ENCODE data around the gene PHYHD1.

Gene PHYHD1

GRCh38 chr9:128882677-128883603 is 37.8 kb upstream of the PHYHD1 start:
- Histone ChIP-seq H3K4ac (ENCODE audit: low read depth in 1 of 2, low read length in 2 of 2) (peak overlapping the region; percentile 64 to 79), H3K4me1 (ENCODE audit: control insufficient read depth, insufficient read depth, low read depth, low read length) (peaks cover 22% of the 10 kb centered on the region), H3K36me3 (ENCODE audit: control insufficient read depth in 1 of 2, insufficient read depth in 2 of 2, low read depth in 1 of 2, low read length in 2 of 2) (peaks cover 24 to 25% of the 10 kb centered on the region in 2 experiments), H3K9me3 (ENCODE audit: control insufficient read depth, low read length) (no peaks in the 10 kb centered on the region), H3K9ac (ENCODE audit: low read length) (peak overlapping the region; percentile 92), H3K14ac (ENCODE audit: low read length in 2 of 2) (peak overlapping the region in 1 of 2 experiments; percentile 94), H3K4me3 (ENCODE audit: insufficient read depth in 1 of 2, low read depth in 1 of 2, low read length in 2 of 2) (peak overlapping the region; percentile 79 to 97), H3K27me3 (ENCODE audit: control insufficient read depth in 1 of 2, insufficient read depth in 1 of 2, low read length in 2 of 2) (no peaks in the 10 kb centered on the region), H3K27ac (ENCODE audit: low read length, poor library complexity, severe bottlenecking) (peak overlapping the region; percentile 62), H4K91ac (ENCODE audit: low read length) (peak overlapping the region; percentile 57), H2BK15ac (ENCODE audit: low read depth, poor library complexity, severe bottlenecking) (peak overlapping the region; percentile 73), H2BK120ac (ENCODE audit: low read depth, low read length) (peak overlapping the region; percentile 62), H3K4me2 (ENCODE audit: low read length, poor library complexity, severe bottlenecking) (peak overlapping the region; percentile 90), H3K18ac (ENCODE audit: low read depth in 1 of 2, low read length in 2 of 2) (peak overlapping the region; percentile 49 to 81), H2BK5ac (ENCODE audit: low read depth, low read length, poor library complexity, severe bottlenecking) (peak overlapping the region; percentile 77), H2AFZ (ENCODE audit: low read depth, low read length) (no peak overlapping the region), H4K8ac (ENCODE audit: low read length) (peak overlapping the region; percentile 83), H2BK12ac (ENCODE audit: low read length in 2 of 2) (peak overlapping the region; percentile 37 to 64), H3K23ac (ENCODE audit: low read length in 2 of 2) (peak overlapping the region in 1 of 2 experiments; percentile 95), H3K79me1 (replicated peaks; ENCODE audit: low read length, poor library complexity, severe bottlenecking) (peaks cover 29% of the 10 kb centered on the region), H2AK5ac (ENCODE audit: low read length, severe bottlenecking) (peak overlapping the region; percentile 29)
- WGBS: 0% methylated on average over 11 of the region's 19 CpGs
- peak; percentile 32 for DNase-seq

DNA sequence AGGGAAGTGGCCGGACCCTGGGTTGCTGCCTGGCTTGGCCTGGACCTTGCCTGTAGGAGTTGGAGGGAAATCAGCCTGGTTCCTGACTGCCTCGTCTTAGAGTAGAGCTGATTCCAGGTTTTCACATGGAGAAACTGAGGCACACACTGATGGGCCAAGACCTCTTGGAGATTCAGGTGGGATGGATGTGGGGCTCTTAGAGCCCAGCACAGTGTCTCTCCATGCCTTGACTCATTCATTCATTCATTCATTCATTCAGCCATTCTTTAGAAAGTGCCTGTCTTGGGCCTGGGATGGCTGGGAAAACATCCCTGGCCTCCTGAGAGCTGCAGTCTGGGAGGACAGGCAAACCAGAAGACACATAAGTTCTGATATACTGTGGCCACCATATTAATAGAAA is 36.6 kb upstream of the PHYHD1 start:
- no peak overlapping the region for H3K14ac ChIP-seq (ENCODE audit: low read length in 2 of 2)
- no peak overlapping the region for H2AFZ ChIP-seq (ENCODE audit: low read depth, low read length)
- H3K9me3 ChIP-seq (ENCODE audit: control insufficient read depth, low read length): no peaks in the 10 kb centered on the region
- peaks cover 34 to 36% of the 10 kb centered on the region in 2 experiments for H3K36me3 ChIP-seq (ENCODE audit: control insufficient read depth in 1 of 2, insufficient read depth in 2 of 2, low read depth in 1 of 2, low read length in 2 of 2)
- no peaks in the 10 kb centered on the region for H3K27me3 ChIP-seq (ENCODE audit: control insufficient read depth in 1 of 2, insufficient read depth in 1 of 2, low read length in 2 of 2)
- no peak overlapping the region for H3K9ac ChIP-seq (ENCODE audit: low read length)
- no peak overlapping the region for H3K4me2 ChIP-seq (ENCODE audit: low read length, poor library complexity, severe bottlenecking)
- H3K4me1 ChIP-seq (ENCODE audit: control insufficient read depth, insufficient read depth, low read depth, low read length): peaks cover 32% of the 10 kb centered on the region
- WGBS: 91% methylated on average over 2 of the region's 2 CpGs
- H3K18ac ChIP-seq (ENCODE audit: low read depth in 1 of 2, low read length in 2 of 2): no peak overlapping the region
- no peak overlapping the region for H4K91ac ChIP-seq (ENCODE audit: low read length)
- H2BK120ac ChIP-seq (ENCODE audit: low read depth, low read length): no peak overlapping the region
- no peak overlapping the region for H2BK5ac ChIP-seq (ENCODE audit: low read depth, low read length, poor library complexity, severe bottlenecking)
- peak overlapping the region in 1 of 2 experiments; percentile 9 for H3K23ac ChIP-seq (ENCODE audit: low read length in 2 of 2)
- no peak overlapping the region for H3K4ac ChIP-seq (ENCODE audit: low read depth in 1 of 2, low read length in 2 of 2)
- no peak overlapping the region for H4K8ac ChIP-seq (ENCODE audit: low read length)
- peak overlapping the region in 1 of 2 experiments; percentile 97 for H3K4me3 ChIP-seq (ENCODE audit: insufficient read depth in 1 of 2, low read depth in 1 of 2, low read length in 2 of 2)
- no peak overlapping the region for H2BK12ac ChIP-seq (ENCODE audit: low read length in 2 of 2)
- no peak overlapping the region for H2BK15ac ChIP-seq (ENCODE audit: low read depth, poor library complexity, severe bottlenecking)
- no peak overlapping the region for H2AK5ac ChIP-seq (ENCODE audit: low read length, severe bottlenecking)
- no peak for DNase-seq
- H3K27ac ChIP-seq (ENCODE audit: low read length, poor library complexity, severe bottlenecking): no peak overlapping the region
- H3K79me1 ChIP-seq (replicated peaks; ENCODE audit: low read length, poor library complexity, severe bottlenecking): peaks cover 26% of the 10 kb centered on the region

GRCh38 chr9:128885376-128885775 is 35.4 kb upstream of the PHYHD1 start:
- Histone ChIP-seq H2BK15ac (ENCODE audit: low read depth, poor library complexity, severe bottlenecking) (no peak overlapping the region), H3K27ac (ENCODE audit: low read length, poor library complexity, severe bottlenecking) (no peak overlapping the region), H2BK12ac (ENCODE audit: low read length in 2 of 2) (no peak overlapping the region), H3K27me3 (ENCODE audit: control insufficient read depth in 1 of 2, insufficient read depth in 1 of 2, low read length in 2 of 2) (no peaks in the 10 kb centered on the region), H4K91ac (ENCODE audit: low read length) (no peak overlapping the region), H3K79me1 (replicated peaks; ENCODE audit: low read length, poor library complexity, severe bottlenecking) (peaks cover 20% of the 10 kb centered on the region), H2AFZ (ENCODE audit: low read depth, low read length) (no peak overlapping the region), H3K23ac (ENCODE audit: low read length in 2 of 2) (no peak overlapping the region), H3K36me3 (ENCODE audit: control insufficient read depth in 1 of 2, insufficient read depth in 2 of 2, low read depth in 1 of 2, low read length in 2 of 2) (peaks cover 38 to 41% of the 10 kb centered on the region in 2 experiments), H3K4me1 (ENCODE audit: control insufficient read depth, insufficient read depth, low read depth, low read length) (peaks cover 32% of the 10 kb centered on the region), H4K8ac (ENCODE audit: low read length) (no peak overlapping the region), H3K14ac (ENCODE audit: low read length in 2 of 2) (no peak overlapping the region), H2BK5ac (ENCODE audit: low read depth, low read length, poor library complexity, severe bottlenecking) (no peak overlapping the region), H3K9me3 (ENCODE audit: control insufficient read depth, low read length) (no peaks in the 10 kb centered on the region), H2AK5ac (ENCODE audit: low read length, severe bottlenecking) (no peak overlapping the region), H2BK120ac (ENCODE audit: low read depth, low read length) (no peak overlapping the region), H3K4me2 (ENCODE audit: low read length, poor library complexity, severe bottlenecking) (no peak overlapping the region), H3K9ac (ENCODE audit: low read length) (no peak overlapping the region), H3K18ac (ENCODE audit: low read depth in 1 of 2, low read length in 2 of 2) (no peak overlapping the region), H3K4me3 (ENCODE audit: insufficient read depth in 1 of 2, low read depth in 1 of 2, low read length in 2 of 2) (no peak overlapping the region), H3K4ac (ENCODE audit: low read depth in 1 of 2, low read length in 2 of 2) (no peak overlapping the region)
- DNase-seq: no peak
- WGBS: 96% methylated on average over 8 of the region's 8 CpGs

GRCh38 chr9:128885798-128886197 is 35.0 kb upstream of the PHYHD1 start:
- Histone ChIP-seq H3K4me2 (ENCODE audit: low read length, poor library complexity, severe bottlenecking) (no peak overlapping the region), H3K4me3 (ENCODE audit: insufficient read depth in 1 of 2, low read depth in 1 of 2, low read length in 2 of 2) (no peak overlapping the region), H3K4me1 (ENCODE audit: control insufficient read depth, insufficient read depth, low read depth, low read length) (peaks cover 34% of the 10 kb centered on the region), H3K36me3 (ENCODE audit: control insufficient read depth in 1 of 2, insufficient read depth in 2 of 2, low read depth in 1 of 2, low read length in 2 of 2) (peaks cover 38 to 46% of the 10 kb centered on the region in 2 experiments), H3K9me3 (ENCODE audit: control insufficient read depth, low read length) (no peaks in the 10 kb centered on the region), H3K4ac (ENCODE audit: low read depth in 1 of 2, low read length in 2 of 2) (no peak overlapping the region), H4K8ac (ENCODE audit: low read length) (no peak overlapping the region), H4K91ac (ENCODE audit: low read length) (peak overlapping the region; percentile 34), H2BK12ac (ENCODE audit: low read length in 2 of 2) (no peak overlapping the region), H3K18ac (ENCODE audit: low read depth in 1 of 2, low read length in 2 of 2) (no peak overlapping the region), H3K14ac (ENCODE audit: low read length in 2 of 2) (no peak overlapping the region), H2BK5ac (ENCODE audit: low read depth, low read length, poor library complexity, severe bottlenecking) (no peak overlapping the region), H2BK15ac (ENCODE audit: low read depth, poor library complexity, severe bottlenecking) (no peak overlapping the region), H2BK120ac (ENCODE audit: low read depth, low read length) (no peak overlapping the region), H3K27me3 (ENCODE audit: control insufficient read depth in 1 of 2, insufficient read depth in 1 of 2, low read length in 2 of 2) (no peaks in the 10 kb centered on the region), H3K27ac (ENCODE audit: low read length, poor library complexity, severe bottlenecking) (no peak overlapping the region), H3K79me1 (replicated peaks; ENCODE audit: low read length, poor library complexity, severe bottlenecking) (peaks cover 21% of the 10 kb centered on the region), H3K23ac (ENCODE audit: low read length in 2 of 2) (no peak overlapping the region), H3K9ac (ENCODE audit: low read length) (no peak overlapping the region), H2AK5ac (ENCODE audit: low read length, severe bottlenecking) (no peak overlapping the region), H2AFZ (ENCODE audit: low read depth, low read length) (no peak overlapping the region)
- DNase-seq: no peak
- WGBS: 96% methylated on average over 15 of the region's 15 CpGs

Measured in mesenchymal stem cell (in vitro differentiated cells and primary cell).